Fibroblast of lung (primary cell): ENCODE data around the gene ATP2B3. TPM values are rescaled to one million over a fixed set of nuclear protein-coding genes. Genes with fewer than 3 reads are reported as not detected.

ENCODE experiments used
- DNase-seq, 2 donors: peaks; one replicate each; pipeline versions ENCODE4 v3.0.0 to v3.0.0-alpha.2; 2010; ENCODE audit warnings: low read depth in 2 of 2
- H2AFZ ChIP-seq: 2 replicates; pipeline ENCODE4 v1.5.1; 2012; ENCODE audit warnings: low read length, control low read depth, inconsistent platforms
- H3K27ac ChIP-seq: 2 replicates; pipeline ENCODE4 v1.5.1; 2011; ENCODE audit warnings: low read length, control low read depth; ENCODE audit not compliant: insufficient read depth
- H3K27me3 ChIP-seq: 2 replicates; pipeline ENCODE4 v1.5.1; 2011; ENCODE audit warnings: mild to moderate bottlenecking, low read length; ENCODE audit not compliant: control insufficient read depth, insufficient read depth
- H3K36me3 ChIP-seq: 2 replicates; pipeline ENCODE4 v1.5.1; 2011; ENCODE audit warnings: low read length; ENCODE audit not compliant: control insufficient read depth, insufficient read depth
- H3K4me1 ChIP-seq: 2 replicates; pipeline ENCODE4 v1.5.1; 2011; ENCODE audit warnings: low read length; ENCODE audit not compliant: control insufficient read depth, insufficient read depth; ENCODE audit errors: extremely low read depth
- H3K4me2 ChIP-seq: 2 replicates; pipeline ENCODE4 v1.5.1; 2011; ENCODE audit warnings: low read length, control low read depth; ENCODE audit not compliant: insufficient read depth; ENCODE audit errors: extremely low read depth
- H3K4me3 ChIP-seq, 4 experiments: fragments of 200-600 bp in 1 of 4; sonication (generic) in 1 of 4; replicated peaks in 1 of 4; 2 replicates each; pipeline ENCODE4 v1.5.1; 2011 to 2016; ENCODE audit warnings: low read length in 4 of 4, low read depth in 3 of 4, mild to moderate bottlenecking in 3 of 4, control low read depth in 2 of 4, inconsistent platforms in 1 of 4, mixed read lengths in 1 of 4; ENCODE audit not compliant: insufficient read depth in 1 of 4; ENCODE audit errors: control extremely low read depth in 1 of 4
- H3K79me2 ChIP-seq: 2 replicates; pipeline ENCODE4 v1.5.1; 2012; ENCODE audit warnings: mild to moderate bottlenecking, low read length, inconsistent platforms; ENCODE audit not compliant: control insufficient read depth, insufficient read depth
- H3K9ac ChIP-seq: 2 replicates; pipeline ENCODE4 v1.5.1; 2011; ENCODE audit warnings: mild to moderate bottlenecking, low read length, control low read depth; ENCODE audit not compliant: insufficient read depth
- H3K9me3 ChIP-seq: 2 replicates; pipeline ENCODE4 v1.5.1; 2012; ENCODE audit warnings: low read depth, low read length; ENCODE audit not compliant: control insufficient read depth, insufficient read depth
- H4K20me1 ChIP-seq: 2 replicates; pipeline ENCODE4 v1.5.1; 2011; ENCODE audit warnings: low read length; ENCODE audit not compliant: control insufficient read depth, insufficient read depth; ENCODE audit errors: extremely low read depth
- EZH2 ChIP-seq: IDR thresholded peaks from 2 replicates; pipeline ENCODE4 v1.5.1; 2012; ENCODE audit warnings: low read length, control low read depth, mild to moderate bottlenecking; ENCODE audit errors: missing control alignments
- polyA plus RNA-seq, 2 donors: library from polyadenylated mRNA; depleted of rRNA in 1 of 2; stranded (reverse) in 1 of 2; unstranded in 1 of 2; fragments of >200 nt; gene quantifications; 2 replicates each; pipeline ENCODE4 v1.2.1, GENCODE V29; 2011 to 2012; ENCODE audit warnings: missing spikeins in 1 of 2
- total RNA-seq: library from RNA; depleted of rRNA; stranded (reverse); fragments of >200 nt; gene quantifications from 2 replicates; pipeline ENCODE4 v1.2.1, GENCODE V29; 2014
- TF ChIP-seq, protein P1 (sequence below), 2 donors: IDR thresholded peaks in 1 of 2; conservative IDR thresholded peaks in 1 of 2; 1 replicate in 1 of 2; 2 replicates in 1 of 2; pipeline ENCODE4 v1.5.1; 2011 to 2012; ENCODE audit warnings: low read length in 2 of 2, control low read depth in 1 of 2, inconsistent platforms in 1 of 2, low read depth in 1 of 2, mild to moderate bottlenecking in 1 of 2

Gene ATP2B3
- total and polyA plus RNA-seq, 2 donors (not counting 1 experiment from before 2014, with no cell fraction given), result not detected

DNA sequence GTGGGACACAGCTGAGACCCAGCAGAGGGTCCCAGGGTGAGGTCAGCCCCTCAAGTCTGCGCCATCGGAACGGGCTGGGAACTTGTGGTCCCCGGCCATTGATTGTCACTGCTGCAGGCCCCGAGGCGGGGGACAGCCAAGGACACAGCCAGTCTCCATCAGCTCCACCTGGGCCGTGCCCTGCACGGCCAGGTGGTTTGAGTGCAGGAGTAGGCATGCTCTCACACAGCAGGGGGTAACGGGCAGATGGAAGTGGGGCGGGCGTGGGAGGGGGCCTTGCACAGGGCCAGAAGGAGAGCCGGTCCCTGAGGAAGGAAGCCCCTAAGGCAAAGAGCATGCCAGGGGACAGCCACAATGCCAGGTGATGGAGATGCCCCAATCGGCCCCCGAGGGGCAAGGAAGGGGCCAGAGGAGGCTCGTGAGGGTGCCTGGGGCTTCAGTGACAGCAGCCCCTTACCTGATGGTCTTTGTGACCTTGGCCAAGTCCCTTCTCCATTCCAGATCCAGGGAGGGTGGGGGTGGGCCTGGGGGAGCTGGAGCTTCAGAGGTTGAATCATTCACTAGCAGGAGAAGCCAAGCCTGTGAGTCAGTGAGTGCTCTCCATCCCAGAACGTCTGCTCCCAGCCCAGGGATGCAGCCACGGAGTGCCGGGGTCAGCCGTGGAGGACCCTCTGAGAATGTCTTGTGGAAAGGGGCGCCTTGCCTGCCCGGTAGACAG, 2.3 kb downstream of the ATP2B3 start:
- TF ChIP-seq, protein P1, sequence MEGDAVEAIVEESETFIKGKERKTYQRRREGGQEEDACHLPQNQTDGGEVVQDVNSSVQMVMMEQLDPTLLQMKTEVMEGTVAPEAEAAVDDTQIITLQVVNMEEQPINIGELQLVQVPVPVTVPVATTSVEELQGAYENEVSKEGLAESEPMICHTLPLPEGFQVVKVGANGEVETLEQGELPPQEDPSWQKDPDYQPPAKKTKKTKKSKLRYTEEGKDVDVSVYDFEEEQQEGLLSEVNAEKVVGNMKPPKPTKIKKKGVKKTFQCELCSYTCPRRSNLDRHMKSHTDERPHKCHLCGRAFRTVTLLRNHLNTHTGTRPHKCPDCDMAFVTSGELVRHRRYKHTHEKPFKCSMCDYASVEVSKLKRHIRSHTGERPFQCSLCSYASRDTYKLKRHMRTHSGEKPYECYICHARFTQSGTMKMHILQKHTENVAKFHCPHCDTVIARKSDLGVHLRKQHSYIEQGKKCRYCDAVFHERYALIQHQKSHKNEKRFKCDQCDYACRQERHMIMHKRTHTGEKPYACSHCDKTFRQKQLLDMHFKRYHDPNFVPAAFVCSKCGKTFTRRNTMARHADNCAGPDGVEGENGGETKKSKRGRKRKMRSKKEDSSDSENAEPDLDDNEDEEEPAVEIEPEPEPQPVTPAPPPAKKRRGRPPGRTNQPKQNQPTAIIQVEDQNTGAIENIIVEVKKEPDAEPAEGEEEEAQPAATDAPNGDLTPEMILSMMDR (conservative IDR thresholded peaks at IDR 0.05 in 1 of 2, IDR thresholded peaks at IDR 0.05 in 1 of 2; ENCODE audit: low read depth in 1 of 2, low read length in 2 of 2), result no peak
- TF ChIP-seq EZH2, result no peak
- H3K4me1 ChIP-seq, result no peaks in the 10 kb centered on the region
- no peak overlapping the region for H2AFZ ChIP-seq
- H3K9me3 ChIP-seq, result no peaks in the 10 kb centered on the region
- H3K27me3 ChIP-seq, result peaks cover 7% of the 10 kb centered on the region
- H3K9ac ChIP-seq, result no peak overlapping the region
- no peaks in the 10 kb centered on the region for H3K36me3 ChIP-seq
- H3K27ac ChIP-seq, result no peak overlapping the region
- H4K20me1 ChIP-seq, result no peaks in the 10 kb centered on the region
- H3K4me2 ChIP-seq, result peak overlapping the region; percentile 35
- peak; percentile 6 to 64 for DNase-seq
- no peak overlapping the region for H3K4me3 ChIP-seq
- no peaks in the 10 kb centered on the region for H3K79me2 ChIP-seq

DNA sequence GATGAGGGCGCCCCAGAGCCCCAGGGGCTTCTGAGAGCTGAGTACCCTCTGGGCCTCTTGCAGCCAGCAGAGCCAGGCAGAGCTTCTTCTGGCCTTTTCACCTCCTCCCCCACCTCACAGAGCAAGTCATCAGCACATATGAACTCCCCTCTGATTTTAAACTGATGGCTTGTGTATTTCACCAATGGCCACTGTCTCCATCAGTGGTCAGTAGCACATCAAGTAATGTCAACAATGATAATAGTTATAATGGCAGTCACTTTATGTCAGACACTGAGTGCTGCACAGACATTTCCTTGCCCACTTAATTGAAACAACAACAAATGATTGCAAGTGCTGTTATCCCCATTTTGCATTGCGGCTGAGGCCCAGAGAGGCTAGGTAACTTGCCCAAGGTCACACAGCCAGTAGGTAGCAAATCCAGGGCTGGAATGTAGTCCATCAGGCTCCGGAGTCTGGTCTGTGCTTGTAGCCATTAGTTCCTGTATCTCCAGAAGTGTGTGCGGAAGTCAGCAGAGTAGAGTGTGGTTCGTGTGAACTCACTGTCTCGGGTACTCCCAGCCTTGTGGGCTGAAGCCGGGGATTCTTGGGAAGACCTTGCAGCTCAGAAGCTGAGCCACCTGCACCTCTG, 3.0 kb downstream of the ATP2B3 start:
- Histone ChIP-seq H3K9me3 (no peaks in the 10 kb centered on the region), H3K4me1 (no peaks in the 10 kb centered on the region), H3K4me2 (peak overlapping the region; percentile 35), H2AFZ (no peak overlapping the region), H3K36me3 (no peaks in the 10 kb centered on the region), H3K27me3 (peaks cover 7% of the 10 kb centered on the region), H3K4me3 (no peak overlapping the region), H3K27ac (no peak overlapping the region), H3K9ac (no peak overlapping the region), H4K20me1 (no peaks in the 10 kb centered on the region), H3K79me2 (no peaks in the 10 kb centered on the region)
- no peak for DNase-seq
- no peak for TF ChIP-seq EZH2
- TF ChIP-seq, protein P1 (conservative IDR thresholded peaks at IDR 0.05 in 1 of 2, IDR thresholded peaks at IDR 0.05 in 1 of 2; ENCODE audit: low read depth in 1 of 2, low read length in 2 of 2), result no peak

DNA sequence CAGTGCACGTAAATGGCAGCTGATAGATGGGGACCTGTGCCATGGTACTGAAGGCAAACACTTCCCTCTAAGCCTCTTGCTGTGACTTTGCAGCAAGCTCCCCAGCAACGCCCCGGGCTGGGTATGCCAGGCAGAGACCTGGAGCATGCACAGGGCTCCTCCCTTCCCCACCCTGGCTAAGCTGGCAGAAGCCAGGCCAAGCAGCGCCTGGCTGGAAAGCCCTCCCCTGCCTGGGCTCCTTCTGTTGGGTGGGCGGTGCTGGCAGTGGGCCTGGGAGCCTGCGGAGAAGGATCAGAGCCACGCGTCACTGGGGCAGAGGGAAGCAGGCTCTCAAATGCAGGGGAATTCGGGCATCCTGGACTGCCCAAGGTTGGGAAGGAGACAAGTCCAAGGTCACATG, 3.6 kb downstream of the ATP2B3 start:
- DNase-seq, result peak; percentile 4 to 56
- H3K79me2 ChIP-seq, result no peaks in the 10 kb centered on the region
- H3K27me3 ChIP-seq, result peaks cover 6% of the 10 kb centered on the region
- no peak overlapping the region for H3K4me3 ChIP-seq
- no peak overlapping the region for H3K4me2 ChIP-seq
- H3K27ac ChIP-seq, result no peak overlapping the region
- H4K20me1 ChIP-seq, result no peaks in the 10 kb centered on the region
- no peak overlapping the region for H3K9ac ChIP-seq
- TF ChIP-seq, protein P1 (conservative IDR thresholded peaks at IDR 0.05 in 1 of 2, IDR thresholded peaks at IDR 0.05 in 1 of 2; ENCODE audit: low read depth in 1 of 2, low read length in 2 of 2), result no peak
- TF ChIP-seq EZH2, result no peak
- H3K9me3 ChIP-seq, result no peaks in the 10 kb centered on the region
- no peaks in the 10 kb centered on the region for H3K4me1 ChIP-seq
- no peak overlapping the region for H2AFZ ChIP-seq
- no peaks in the 10 kb centered on the region for H3K36me3 ChIP-seq
